ENCODE results near the gene IL6R. TPM values are rescaled to one million over a fixed set of nuclear protein-coding genes. Genes with fewer than 3 reads are reported as not detected.
"Not testable (repeated sequence)": the region's sequence is repeated elsewhere in the genome, so short reads cannot be mapped to it uniquely, and the experiment has no call there.

IL6R gene
- total RNA-seq, 1 experiment from 2014 or later, result 12.2 TPM

DNA sequence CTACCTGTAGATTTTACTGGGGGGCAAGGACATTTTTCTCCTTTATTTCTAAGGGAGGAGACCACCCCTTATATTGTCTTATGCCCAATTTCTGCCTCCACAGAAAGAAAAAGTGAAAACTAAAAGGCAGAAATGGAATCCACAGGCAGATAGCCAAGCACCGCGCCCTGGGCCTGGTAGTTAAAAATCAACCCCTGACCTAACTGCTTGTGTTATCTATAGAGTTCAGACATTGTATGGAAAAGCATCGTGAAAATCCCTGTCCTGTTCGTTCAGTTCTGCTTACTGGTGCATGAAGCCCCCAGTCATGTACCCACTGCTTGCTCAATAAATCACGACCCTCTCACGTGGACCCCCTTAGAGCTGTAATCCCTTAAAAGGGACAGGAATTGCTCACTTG lies 33.7 kb upstream of the IL6R start:
- Histone ChIP-seq H3K4me3 (ENCODE audit: low read depth in 2 of 2, low read length in 2 of 2) (no peak overlapping the region), H3K4me1 (ENCODE audit: control insufficient read depth, insufficient read depth, low read length) (no peaks in the 10 kb centered on the region), H3K9me3 (ENCODE audit: control insufficient read depth, insufficient read depth, low read depth, low read length) (no peaks in the 10 kb centered on the region), H3K27ac (ENCODE audit: low read length) (no peak overlapping the region), H3K36me3 (ENCODE audit: control insufficient read depth, insufficient read depth, low read length) (no peaks in the 10 kb centered on the region), H3K27me3 (ENCODE audit: control insufficient read depth, insufficient read depth, low read length) (no peaks in the 10 kb centered on the region)
- no TSS peak for BruUV-seq (replicated peaks)
- CTCF ChIA-PET, result no interaction called here
- TF ChIP-seq SIN3A (IDR thresholded peaks at IDR 0.05; ENCODE audit: borderline replicate concordance, insufficient read depth, low read depth, low read length) (no peak), POLR2AphosphoS5 (IDR thresholded peaks at IDR 0.05; ENCODE audit: low read depth, low read length) (no peak), TCF7L2 (IDR thresholded peaks at IDR 0.05; ENCODE audit: low read depth, low read length) (no peak)
- TF ChIP-seq, protein P1, sequence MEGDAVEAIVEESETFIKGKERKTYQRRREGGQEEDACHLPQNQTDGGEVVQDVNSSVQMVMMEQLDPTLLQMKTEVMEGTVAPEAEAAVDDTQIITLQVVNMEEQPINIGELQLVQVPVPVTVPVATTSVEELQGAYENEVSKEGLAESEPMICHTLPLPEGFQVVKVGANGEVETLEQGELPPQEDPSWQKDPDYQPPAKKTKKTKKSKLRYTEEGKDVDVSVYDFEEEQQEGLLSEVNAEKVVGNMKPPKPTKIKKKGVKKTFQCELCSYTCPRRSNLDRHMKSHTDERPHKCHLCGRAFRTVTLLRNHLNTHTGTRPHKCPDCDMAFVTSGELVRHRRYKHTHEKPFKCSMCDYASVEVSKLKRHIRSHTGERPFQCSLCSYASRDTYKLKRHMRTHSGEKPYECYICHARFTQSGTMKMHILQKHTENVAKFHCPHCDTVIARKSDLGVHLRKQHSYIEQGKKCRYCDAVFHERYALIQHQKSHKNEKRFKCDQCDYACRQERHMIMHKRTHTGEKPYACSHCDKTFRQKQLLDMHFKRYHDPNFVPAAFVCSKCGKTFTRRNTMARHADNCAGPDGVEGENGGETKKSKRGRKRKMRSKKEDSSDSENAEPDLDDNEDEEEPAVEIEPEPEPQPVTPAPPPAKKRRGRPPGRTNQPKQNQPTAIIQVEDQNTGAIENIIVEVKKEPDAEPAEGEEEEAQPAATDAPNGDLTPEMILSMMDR (IDR thresholded peaks at IDR 0.05), result no peak
- TF ChIP-seq, protein P2, sequence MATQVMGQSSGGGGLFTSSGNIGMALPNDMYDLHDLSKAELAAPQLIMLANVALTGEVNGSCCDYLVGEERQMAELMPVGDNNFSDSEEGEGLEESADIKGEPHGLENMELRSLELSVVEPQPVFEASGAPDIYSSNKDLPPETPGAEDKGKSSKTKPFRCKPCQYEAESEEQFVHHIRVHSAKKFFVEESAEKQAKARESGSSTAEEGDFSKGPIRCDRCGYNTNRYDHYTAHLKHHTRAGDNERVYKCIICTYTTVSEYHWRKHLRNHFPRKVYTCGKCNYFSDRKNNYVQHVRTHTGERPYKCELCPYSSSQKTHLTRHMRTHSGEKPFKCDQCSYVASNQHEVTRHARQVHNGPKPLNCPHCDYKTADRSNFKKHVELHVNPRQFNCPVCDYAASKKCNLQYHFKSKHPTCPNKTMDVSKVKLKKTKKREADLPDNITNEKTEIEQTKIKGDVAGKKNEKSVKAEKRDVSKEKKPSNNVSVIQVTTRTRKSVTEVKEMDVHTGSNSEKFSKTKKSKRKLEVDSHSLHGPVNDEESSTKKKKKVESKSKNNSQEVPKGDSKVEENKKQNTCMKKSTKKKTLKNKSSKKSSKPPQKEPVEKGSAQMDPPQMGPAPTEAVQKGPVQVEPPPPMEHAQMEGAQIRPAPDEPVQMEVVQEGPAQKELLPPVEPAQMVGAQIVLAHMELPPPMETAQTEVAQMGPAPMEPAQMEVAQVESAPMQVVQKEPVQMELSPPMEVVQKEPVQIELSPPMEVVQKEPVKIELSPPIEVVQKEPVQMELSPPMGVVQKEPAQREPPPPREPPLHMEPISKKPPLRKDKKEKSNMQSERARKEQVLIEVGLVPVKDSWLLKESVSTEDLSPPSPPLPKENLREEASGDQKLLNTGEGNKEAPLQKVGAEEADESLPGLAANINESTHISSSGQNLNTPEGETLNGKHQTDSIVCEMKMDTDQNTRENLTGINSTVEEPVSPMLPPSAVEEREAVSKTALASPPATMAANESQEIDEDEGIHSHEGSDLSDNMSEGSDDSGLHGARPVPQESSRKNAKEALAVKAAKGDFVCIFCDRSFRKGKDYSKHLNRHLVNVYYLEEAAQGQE (IDR thresholded peaks at IDR 0.05; ENCODE audit: insufficient read depth in 1 of 2, low read depth in 2 of 2, low read length in 1 of 2), result no peak
- POLR2A ChIA-PET, result no interaction called here
- ATAC-seq, result no peak
- in situ Hi-C loops (cut with HindIII; ENCODE audit: low pct_unique_long_range_greater_than_20kb, low sequenced_read_pairs) (no loop called here), intact Hi-C loops (cut with micrococcal nuclease; ENCODE audit: unreplicated experiment) (no loop called here)
- DNase-seq (ENCODE audit: low read depth, low spot score), result no peak

DNA sequence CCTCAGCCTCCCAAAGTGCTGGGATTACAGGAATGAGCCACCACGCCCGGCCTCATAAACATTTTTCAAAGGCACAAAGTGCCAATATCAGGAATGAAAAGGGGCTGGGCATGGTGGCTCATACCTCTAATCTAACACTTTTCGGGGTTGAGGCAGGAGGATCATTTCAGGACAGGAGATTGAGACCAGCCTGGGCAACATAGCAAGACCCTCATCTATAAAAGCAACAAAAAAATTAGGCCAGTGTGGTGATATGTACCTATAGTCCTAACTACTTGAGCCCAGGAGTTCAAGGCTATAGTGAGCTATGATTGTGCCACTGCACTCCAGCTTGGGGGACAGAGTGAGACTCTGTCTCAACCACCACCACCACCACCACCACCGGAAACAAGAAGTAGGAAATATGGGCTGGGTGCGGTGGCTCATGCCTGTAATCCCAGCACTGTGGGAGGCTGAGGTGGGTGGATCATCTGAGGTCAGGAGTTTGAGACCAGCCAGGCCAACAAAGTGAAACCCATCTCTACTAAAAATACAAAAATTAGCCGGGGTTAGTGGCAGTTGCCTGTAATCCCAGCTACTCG lies 31.3 kb upstream of the IL6R start:
- H3K9me3 ChIP-seq (ENCODE audit: control insufficient read depth, insufficient read depth, low read depth, low read length); DNase-seq (ENCODE audit: low read depth, low spot score); H3K4me1 ChIP-seq (ENCODE audit: control insufficient read depth, insufficient read depth, low read length); H3K27me3 ChIP-seq (ENCODE audit: control insufficient read depth, insufficient read depth, low read length); in situ Hi-C loops (cut with HindIII; ENCODE audit: low pct_unique_long_range_greater_than_20kb, low sequenced_read_pairs); H3K27ac ChIP-seq (ENCODE audit: low read length); H3K4me3 ChIP-seq (ENCODE audit: low read depth in 2 of 2, low read length in 2 of 2); BruUV-seq (replicated peaks); H3K36me3 ChIP-seq (ENCODE audit: control insufficient read depth, insufficient read depth, low read length); ATAC-seq; CTCF ChIA-PET; intact Hi-C loops (cut with micrococcal nuclease; ENCODE audit: unreplicated experiment): not testable (repeated sequence)
- POLR2A ChIA-PET, result interaction anchor here (0.6 kb wide), 1 partner anchor 42 kb away, joined by 9 read pairs; no protein-coding TSS in a partner anchor

DNA sequence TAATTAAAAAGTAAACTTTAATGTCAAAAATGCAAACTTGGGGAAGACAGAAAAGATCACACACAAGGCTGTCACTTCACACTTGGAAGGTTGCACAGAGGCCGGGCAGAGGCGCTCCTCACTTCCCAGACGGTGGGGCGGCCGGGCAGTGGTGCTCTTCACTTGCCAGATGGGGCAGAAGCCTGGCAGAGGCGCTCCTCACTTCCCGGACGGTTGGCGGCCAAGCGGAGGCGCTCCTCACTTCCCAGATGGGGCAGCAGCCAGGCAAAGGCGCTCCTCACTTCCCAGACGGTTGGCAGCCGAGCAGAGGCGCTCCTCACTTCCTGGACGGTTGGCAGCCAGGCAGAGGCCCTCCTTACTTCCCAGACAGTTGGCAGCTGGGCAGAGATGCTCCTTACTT lies 25.8 kb upstream of the IL6R start:
- TF ChIP-seq POLR2AphosphoS5 (IDR thresholded peaks at IDR 0.05; ENCODE audit: low read depth, low read length) (no peak), TCF7L2 (IDR thresholded peaks at IDR 0.05; ENCODE audit: low read depth, low read length) (no peak), SIN3A (IDR thresholded peaks at IDR 0.05; ENCODE audit: borderline replicate concordance, insufficient read depth, low read depth, low read length) (no peak)
- TF ChIP-seq, protein P2 (IDR thresholded peaks at IDR 0.05; ENCODE audit: insufficient read depth in 1 of 2, low read depth in 2 of 2, low read length in 1 of 2), result no peak
- TF ChIP-seq, protein P1 (IDR thresholded peaks at IDR 0.05), result no peak
- Histone ChIP-seq H3K27ac (ENCODE audit: low read length) (no peak overlapping the region), H3K4me1 (ENCODE audit: control insufficient read depth, insufficient read depth, low read length) (no peaks in the 10 kb centered on the region), H3K36me3 (ENCODE audit: control insufficient read depth, insufficient read depth, low read length) (no peaks in the 10 kb centered on the region), H3K27me3 (ENCODE audit: control insufficient read depth, insufficient read depth, low read length) (no peaks in the 10 kb centered on the region), H3K9me3 (ENCODE audit: control insufficient read depth, insufficient read depth, low read depth, low read length) (no peaks in the 10 kb centered on the region), H3K4me3 (ENCODE audit: low read depth in 2 of 2, low read length in 2 of 2) (no peak overlapping the region)
- in situ Hi-C loops (cut with HindIII; ENCODE audit: low pct_unique_long_range_greater_than_20kb, low sequenced_read_pairs), result no loop called here
- DNase-seq (ENCODE audit: low read depth, low spot score) (no peak), ATAC-seq (no peak)
- POLR2A ChIA-PET, result no interaction called here
- no TSS peak for BruUV-seq (replicated peaks)
- CTCF ChIA-PET, result no interaction called here
- intact Hi-C loops (cut with micrococcal nuclease; ENCODE audit: unreplicated experiment), result no loop called here

Data from Panc1 (cell line).